OCI-LY1 (cell line): ENCODE data around the gene SEMA3G.

Source experiments
- H2AFZ ChIP-seq: fragments of 200-600 bp; sonication (generic), shearing (Covaris generic); 2 replicates; pipeline ENCODE4 v1.6.0; 2014; ENCODE audit warnings: antibody characterized with exemption, mild to moderate bottlenecking, low read length
- H3F3A ChIP-seq: fragments of 200-600 bp; sonication (generic), shearing (Covaris generic); 2 replicates; pipeline ENCODE4 v1.6.0; 2014; ENCODE audit warnings: mild to moderate bottlenecking, antibody characterized with exemption, low read length, moderate library complexity; ENCODE audit not compliant: insufficient read depth
- H3K27ac ChIP-seq: fragments of 200-600 bp; sonication (generic); 2 replicates; pipeline ENCODE4 v1.5.1; 2014; ENCODE audit warnings: low read length, mixed run types, mild to moderate bottlenecking, low read depth; ENCODE audit not compliant: poor library complexity, severe bottlenecking
- H3K27me3 ChIP-seq: fragments of 200-600 bp; sonication (generic); 2 replicates; pipeline ENCODE4 v1.6.0; 2014; ENCODE audit warnings: antibody characterized with exemption, mild to moderate bottlenecking, low read length, moderate library complexity; ENCODE audit not compliant: insufficient read depth
- H3K36me3 ChIP-seq: fragments of 200-600 bp; sonication (generic); 2 replicates; pipeline ENCODE4 v1.6.1; 2014; ENCODE audit warnings: mild to moderate bottlenecking, antibody characterized with exemption, low read length, moderate library complexity, mixed read lengths; ENCODE audit not compliant: insufficient read depth
- H3K4me1 ChIP-seq: fragments of 200-600 bp; sonication (generic); 2 replicates; pipeline ENCODE4 v1.5.1; 2014; ENCODE audit warnings: mild to moderate bottlenecking, low read length, moderate library complexity; ENCODE audit not compliant: insufficient read depth, severe bottlenecking
- H3K4me2 ChIP-seq: fragments of 200-600 bp; sonication (generic), shearing (Covaris generic); 2 replicates; pipeline ENCODE4 v1.6.1; 2014; ENCODE audit warnings: low read length
- H3K4me3 ChIP-seq: fragments of 200-600 bp; sonication (generic); 2 replicates; pipeline ENCODE4 v1.5.1; 2014; ENCODE audit warnings: low read length, low read depth, mild to moderate bottlenecking, mixed read lengths; ENCODE audit not compliant: poor library complexity, severe bottlenecking
- H3K79me2 ChIP-seq: fragments of 200-600 bp; shearing (Covaris generic); 2 replicates; pipeline ENCODE4 v1.6.1; 2016; ENCODE audit warnings: mixed run types, low read length, mixed read lengths; ENCODE audit not compliant: insufficient read depth
- H3K9ac ChIP-seq: fragments of 200-600 bp; sonication (generic), shearing (Covaris generic); 2 replicates; pipeline ENCODE4 v1.6.1; 2014; ENCODE audit warnings: mild to moderate bottlenecking, low read length, mixed read lengths
- H3K9me2 ChIP-seq: fragments of 200-600 bp; sonication (generic), shearing (Covaris generic); 2 replicates; pipeline ENCODE4 v1.6.1; 2014; ENCODE audit warnings: low read depth, mild to moderate bottlenecking, low read length, mixed read lengths
- H3K9me3 ChIP-seq: fragments of 200-600 bp; shearing (Covaris generic); 2 replicates; pipeline ENCODE4 v1.6.1; 2014; ENCODE audit warnings: low read length, mixed read lengths
- H4K20me1 ChIP-seq: fragments of 200-600 bp; sonication (generic), shearing (Covaris generic); 2 replicates; pipeline ENCODE4 v1.6.0; 2016; ENCODE audit warnings: mild to moderate bottlenecking, low read length; ENCODE audit not compliant: insufficient read depth
- CTCF ChIP-seq: fragments of 200-600 bp; sonication (generic), shearing (Covaris generic); IDR thresholded peaks from 2 replicates; pipeline ENCODE4 v1.5.1; 2017; ENCODE audit warnings: mild to moderate bottlenecking, antibody characterized with exemption, low read length, moderate library complexity, mixed read lengths
- EZH2 ChIP-seq: fragments of 200-600 bp; sonication (generic), shearing (Covaris generic); IDR thresholded peaks from 2 replicates; pipeline ENCODE4 v1.8.0; 2017; ENCODE audit warnings: borderline replicate concordance, mixed run types, mild to moderate bottlenecking, antibody characterized with exemption, low read length, moderate library complexity, mixed read lengths

The SEMA3G gene

GRCh38 chr3:52471371-52472238 lies 26.7 kb upstream of the SEMA3G start:
- H4K20me1 ChIP-seq = no peaks in the 10 kb centered on the region

GRCh38 chr3:52470920-52471319 lies 26.0 kb upstream of the SEMA3G start:
- Histone ChIP-seq H3K9ac (no peak overlapping the region), H4K20me1 (no peaks in the 10 kb centered on the region), H3K9me2 (no peaks in the 10 kb centered on the region), H3K79me2 (no peaks in the 10 kb centered on the region), H3K4me1 (no peaks in the 10 kb centered on the region), H2AFZ (no peak overlapping the region), H3K4me3 (no peak overlapping the region), H3F3A (no peaks in the 10 kb centered on the region), H3K27me3 (no peaks in the 10 kb centered on the region), H3K9me3 (no peaks in the 10 kb centered on the region), H3K27ac (no peak overlapping the region), H3K4me2 (no peak overlapping the region), H3K36me3 (peaks cover 66% of the 10 kb centered on the region)
- no peak for TF ChIP-seq EZH2
- TF ChIP-seq CTCF = no peak

More at GRCh38 chr3:52471371-52472238, 26.7 kb upstream of the SEMA3G start:
- no peak overlapping the region for H3K27ac ChIP-seq
- peaks cover 66% of the 10 kb centered on the region for H3K36me3 ChIP-seq
- no peak overlapping the region for H3K4me2 ChIP-seq
- H3K79me2 ChIP-seq = no peaks in the 10 kb centered on the region
- no peak overlapping the region for H2AFZ ChIP-seq
- no peaks in the 10 kb centered on the region for H3K9me2 ChIP-seq
- no peak overlapping the region for H3K9ac ChIP-seq
- H3F3A ChIP-seq = no peaks in the 10 kb centered on the region
- H3K9me3 ChIP-seq = no peaks in the 10 kb centered on the region
- H3K27me3 ChIP-seq = no peaks in the 10 kb centered on the region
- no peaks in the 10 kb centered on the region for H3K4me1 ChIP-seq
- TF ChIP-seq EZH2 (no peak), CTCF (peak; percentile 74)
- no peak overlapping the region for H3K4me3 ChIP-seq

DNA sequence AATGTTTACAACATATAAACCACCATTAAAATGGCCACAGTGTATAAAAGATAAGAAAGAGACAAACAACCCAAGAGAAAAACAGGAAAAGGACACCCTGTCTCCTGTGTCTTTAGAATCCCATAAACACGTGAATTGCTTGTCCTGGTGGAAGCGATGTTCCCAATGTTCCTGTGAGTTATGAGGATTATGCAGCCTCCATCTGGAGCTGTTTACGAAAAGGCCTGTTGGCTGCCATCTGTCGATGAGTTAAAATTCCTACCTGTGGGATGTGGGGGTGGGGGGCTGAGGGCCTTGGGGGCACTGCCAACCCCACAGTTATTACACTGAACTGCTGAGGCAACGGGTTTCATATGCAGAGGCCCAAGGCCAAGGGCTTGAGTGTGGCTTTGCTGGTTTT lies 24.1 kb upstream of the SEMA3G start:
- Histone ChIP-seq H3K4me1 (no peaks in the 10 kb centered on the region), H3K4me2 (no peak overlapping the region), H3F3A (no peaks in the 10 kb centered on the region), H3K27me3 (no peaks in the 10 kb centered on the region), H3K9ac (no peak overlapping the region), H3K27ac (no peak overlapping the region), H3K9me2 (no peaks in the 10 kb centered on the region), H3K4me3 (no peak overlapping the region), H3K79me2 (no peaks in the 10 kb centered on the region), H2AFZ (no peak overlapping the region), H3K36me3 (peaks cover 69% of the 10 kb centered on the region), H4K20me1 (no peaks in the 10 kb centered on the region), H3K9me3 (no peaks in the 10 kb centered on the region)
- TF ChIP-seq CTCF (no peak), EZH2 (no peak)
